NCI-H69 (cell line): Measurements from ENCODE around the gene XXYLT1.
A peak's percentile ranks its signal among the peaks of the same experiment; 100 is the strongest.

Source experiments
- DNase-seq: peaks from one replicate; lab custom pipeline; 2025; lab: John Stamatoyannopoulos, UW

The XXYLT1 gene

DNA sequence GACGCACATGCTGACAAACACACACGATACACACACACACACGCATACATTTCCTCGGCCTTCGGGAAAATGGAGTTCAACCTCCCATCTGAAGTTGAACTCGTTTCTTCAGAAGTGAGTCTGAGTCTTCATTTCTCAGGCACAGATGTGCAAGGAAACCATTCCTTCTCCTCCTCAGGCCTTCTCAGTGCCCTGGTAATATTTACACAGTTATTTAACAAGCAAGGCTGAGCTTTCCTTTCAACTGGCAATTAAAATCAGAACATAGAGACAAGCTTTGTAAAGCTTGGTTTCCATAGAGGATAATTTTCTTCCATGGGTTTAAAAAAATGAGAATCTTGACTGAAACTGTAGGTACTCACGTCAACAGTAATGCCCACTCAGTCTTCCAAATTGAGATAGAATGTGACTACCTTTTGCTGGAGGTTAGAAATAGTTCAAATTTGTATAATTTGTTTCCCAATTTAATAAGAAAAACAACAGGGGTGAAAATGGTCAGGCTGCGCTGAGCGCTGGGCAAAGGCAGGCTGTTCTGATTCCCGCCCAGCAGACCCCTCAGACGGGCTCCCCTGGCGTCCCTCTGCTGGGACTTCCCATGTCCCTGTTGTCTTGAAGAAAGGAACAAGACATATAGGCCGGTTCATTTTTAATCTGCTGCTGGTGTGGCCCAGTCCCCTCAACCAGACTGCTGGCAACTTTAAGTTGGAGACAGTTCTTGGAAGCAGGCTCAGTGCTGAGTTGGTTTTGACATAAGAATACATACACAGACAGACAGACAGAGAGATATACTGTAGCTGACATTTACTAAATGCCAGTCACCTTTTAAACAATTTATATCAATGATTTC is 174.3 kb downstream of the XXYLT1 start:
- peak; percentile 23 for DNase-seq

DNA sequence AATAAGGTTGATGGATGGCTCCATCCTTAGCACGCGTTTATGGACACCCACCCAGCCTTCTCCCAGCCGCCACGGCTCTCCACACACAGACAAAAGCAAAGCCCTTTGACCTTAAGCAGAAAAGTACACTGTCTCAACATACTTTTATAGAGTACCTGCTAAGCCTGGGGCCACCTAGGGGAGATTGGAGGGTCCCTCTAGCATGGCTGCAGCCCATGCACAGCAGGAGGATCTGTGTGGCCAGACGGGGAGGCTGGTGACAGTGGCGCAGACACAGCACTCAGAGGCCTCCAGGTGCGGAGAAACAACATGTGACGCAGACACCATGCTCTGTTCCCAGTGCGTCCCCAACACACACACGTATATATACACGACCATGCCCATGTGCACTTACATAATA is 174.9 kb downstream of the XXYLT1 start:
- no peak for DNase-seq

DNA sequence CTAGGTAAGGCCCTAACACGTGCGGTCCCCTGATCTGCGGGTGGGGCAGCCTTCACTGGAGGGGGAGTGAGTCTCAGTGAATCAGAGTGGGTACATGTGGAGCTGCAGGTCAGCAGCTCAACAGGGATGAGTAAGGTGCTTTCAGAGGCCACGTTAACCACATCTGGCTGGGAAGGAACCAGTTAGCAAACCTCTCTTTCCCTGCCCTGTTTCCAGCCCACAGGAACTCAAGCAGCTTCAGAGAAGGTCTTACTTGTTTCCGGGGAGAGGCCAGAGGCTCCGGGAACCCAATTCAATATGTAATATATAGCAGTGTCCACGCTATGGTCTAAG is 175.3 kb downstream of the XXYLT1 start:
- no peak for DNase-seq

DNA sequence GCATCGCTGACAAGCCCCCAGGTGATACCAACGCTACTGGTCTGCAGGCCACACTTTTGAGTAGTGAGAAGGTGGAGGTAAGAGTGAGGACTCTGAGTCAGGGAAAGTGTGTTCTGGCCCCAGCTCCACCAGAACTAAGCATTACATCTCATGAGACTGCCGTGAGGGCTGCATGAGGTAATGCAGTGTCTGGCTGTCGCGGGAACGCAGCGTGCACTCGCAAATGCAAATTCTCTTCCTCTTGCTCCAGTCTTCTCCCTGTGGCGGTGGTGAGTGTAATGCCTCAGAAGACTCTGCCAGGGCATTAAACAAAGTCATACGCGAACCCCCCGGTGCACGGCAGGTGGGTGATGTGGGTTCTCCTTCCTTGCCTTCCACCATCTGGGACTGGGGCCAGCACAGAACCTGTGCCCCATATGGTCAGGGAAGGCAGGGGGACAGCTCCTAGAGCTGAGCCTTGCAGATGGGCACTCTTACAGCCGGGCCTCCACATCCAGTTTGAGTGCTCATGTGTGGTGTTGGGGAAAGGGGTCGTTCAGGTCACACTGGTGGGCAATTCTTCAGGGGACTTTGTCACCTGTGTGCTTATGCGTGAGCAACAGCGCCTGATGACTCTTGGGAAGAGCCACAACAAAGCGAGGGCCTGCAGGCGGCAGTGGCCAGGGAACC is 175.8 kb downstream of the XXYLT1 start:
- peak; percentile 42 for DNase-seq

DNA sequence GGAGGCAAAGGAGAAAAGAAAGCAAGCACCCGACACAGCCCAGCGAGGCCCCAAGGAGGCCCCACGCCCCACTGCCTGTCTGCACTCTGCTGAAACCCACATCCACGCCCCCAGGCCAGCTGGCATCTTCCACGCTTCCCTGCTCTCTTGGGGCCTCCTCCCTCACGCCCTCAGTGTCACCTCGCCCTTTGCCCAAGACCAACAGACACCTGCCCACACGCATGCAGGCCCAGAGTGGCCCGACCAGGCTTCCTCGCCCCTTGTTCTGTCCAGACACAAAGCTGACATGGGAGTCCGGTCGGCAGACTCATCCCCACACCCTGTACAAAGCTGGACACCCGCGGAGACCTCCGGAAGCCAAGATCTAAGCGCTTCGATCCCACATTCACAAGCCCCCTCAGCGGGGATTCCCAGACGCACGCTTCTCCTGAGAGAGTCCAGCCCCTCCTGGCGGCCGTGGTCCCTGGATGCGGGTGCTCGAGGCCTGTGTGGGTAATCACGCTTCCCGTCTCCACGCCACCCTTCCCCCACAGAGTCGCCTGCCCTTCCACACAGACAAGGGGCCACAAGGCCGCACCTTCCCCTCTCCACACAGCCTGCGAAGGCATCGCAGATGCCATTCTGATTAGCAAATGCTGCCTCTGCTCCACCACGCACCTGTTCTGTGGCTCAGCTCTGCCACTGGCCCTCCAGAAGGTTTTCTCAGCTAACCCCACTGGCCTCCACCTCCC is 176.6 kb downstream of the XXYLT1 start:
- peak; percentile 24 for DNase-seq

DNA sequence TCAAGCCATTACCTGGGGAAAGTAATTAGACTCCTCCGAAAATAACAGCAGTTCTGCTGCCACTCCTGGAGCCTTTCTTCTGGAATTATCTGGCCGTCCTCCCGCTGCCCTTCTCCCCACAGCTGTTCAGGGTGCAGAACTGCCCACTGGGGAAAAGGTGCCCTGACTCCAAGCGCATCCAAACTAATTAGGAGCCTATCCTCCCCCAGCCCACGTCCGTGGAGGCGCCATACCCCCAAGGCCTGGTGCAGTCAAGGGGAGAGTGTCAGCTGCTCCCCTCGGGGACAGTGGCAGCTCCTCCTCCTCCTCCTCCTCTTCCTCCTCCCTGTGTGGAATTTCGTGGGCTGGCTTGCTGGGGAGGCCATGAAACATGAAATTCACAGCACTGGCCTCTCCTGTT is 177.2 kb downstream of the XXYLT1 start:
- no peak for DNase-seq

DNA sequence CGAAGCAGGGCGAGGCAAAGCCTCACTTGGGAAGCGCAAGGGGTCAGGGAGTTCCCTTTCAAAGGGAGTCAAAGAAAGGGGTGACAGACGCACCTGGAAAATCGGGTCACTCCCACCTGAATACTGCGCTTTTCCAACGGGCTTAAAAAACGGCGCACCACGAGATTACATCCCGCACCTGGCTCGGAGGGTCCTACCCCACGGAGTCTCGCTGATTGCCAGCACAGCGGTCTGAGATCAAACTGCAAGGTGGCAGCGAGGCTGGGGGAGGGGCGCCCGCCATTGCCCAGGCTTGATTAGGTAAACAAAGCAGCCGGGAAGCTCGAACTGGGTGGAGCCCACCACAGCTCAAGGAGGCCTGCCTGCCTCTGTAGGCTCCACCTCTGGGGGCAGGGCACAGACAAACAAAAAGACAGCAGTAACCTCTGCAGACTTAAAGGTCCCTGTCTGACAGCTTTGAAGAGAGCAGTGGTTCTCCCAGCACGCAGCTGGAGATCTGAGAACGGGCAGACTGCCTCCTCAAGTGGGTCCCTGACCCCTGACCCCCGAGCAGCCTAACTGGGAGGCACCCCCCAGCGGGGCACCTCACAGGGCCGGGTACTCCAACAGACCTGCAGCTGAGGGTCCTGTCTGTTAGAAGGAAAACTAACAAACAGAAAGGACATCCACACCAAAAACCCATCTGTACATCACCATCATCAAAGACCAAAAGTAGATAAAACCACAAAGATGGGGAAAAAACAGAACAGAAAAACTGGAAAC is 182.9 kb downstream of the XXYLT1 start:
- peak; percentile 63 for DNase-seq

DNA sequence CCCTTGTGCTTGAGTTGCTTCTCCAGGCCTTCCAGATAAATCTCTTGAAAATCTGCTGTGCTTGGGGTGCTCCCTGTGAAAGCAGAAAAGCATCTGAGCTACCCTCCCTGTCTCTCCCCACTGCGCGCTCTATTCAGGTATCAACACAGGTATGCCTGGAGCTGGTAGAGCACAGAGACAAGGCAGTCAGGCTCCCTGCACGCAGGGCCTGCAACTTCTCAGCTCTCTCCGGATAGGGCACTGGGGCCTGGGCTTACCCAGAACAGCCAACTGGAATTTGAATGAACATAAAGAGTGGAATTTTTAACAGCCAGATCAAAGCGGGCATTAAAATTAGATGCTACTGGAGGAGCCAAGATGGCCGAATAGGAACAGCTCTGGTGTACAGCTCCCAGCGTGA is 183.6 kb downstream of the XXYLT1 start:
- DNase-seq, result no peak

DNA sequence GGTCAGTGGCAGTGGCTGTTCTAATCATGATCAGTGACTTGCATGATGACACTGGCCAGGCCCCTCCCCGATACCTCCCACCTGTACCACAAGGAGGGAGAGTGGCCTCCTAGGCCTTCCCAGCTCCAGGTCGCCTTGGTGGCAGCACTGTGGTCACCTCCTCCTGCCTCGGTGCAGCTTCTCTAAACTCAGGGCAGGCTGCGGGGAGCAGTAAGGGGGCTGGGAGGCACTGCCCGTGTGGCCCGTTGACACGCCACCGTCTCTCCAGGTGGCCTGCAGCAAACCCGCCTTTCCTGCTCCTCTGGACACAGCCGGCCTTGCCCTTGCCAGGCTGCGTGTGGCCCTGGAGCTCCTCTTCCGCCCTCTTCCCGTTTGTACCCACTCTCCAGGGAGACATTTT is 184.1 kb downstream of the XXYLT1 start:
- no peak for DNase-seq

DNA sequence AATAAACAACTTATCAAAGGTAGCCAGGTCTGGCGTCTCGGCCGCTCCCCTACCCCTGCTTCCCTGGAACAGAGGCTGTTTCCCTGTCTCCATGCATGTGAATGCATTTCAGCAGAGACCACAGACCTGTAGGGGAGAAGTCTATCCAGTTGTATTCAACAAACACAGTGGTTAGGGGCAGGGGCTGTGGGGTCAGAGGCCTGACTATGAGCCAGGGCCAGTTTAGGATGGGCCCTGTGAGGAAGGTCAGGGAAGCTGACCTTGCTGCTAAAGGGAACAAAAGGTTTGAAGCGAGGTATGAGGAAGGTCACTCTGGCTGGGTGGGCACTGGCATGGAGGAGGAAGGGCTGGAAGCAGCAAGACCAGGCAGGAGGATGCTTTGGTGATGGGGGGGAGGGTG is 184.6 kb downstream of the XXYLT1 start:
- no peak for DNase-seq

DNA sequence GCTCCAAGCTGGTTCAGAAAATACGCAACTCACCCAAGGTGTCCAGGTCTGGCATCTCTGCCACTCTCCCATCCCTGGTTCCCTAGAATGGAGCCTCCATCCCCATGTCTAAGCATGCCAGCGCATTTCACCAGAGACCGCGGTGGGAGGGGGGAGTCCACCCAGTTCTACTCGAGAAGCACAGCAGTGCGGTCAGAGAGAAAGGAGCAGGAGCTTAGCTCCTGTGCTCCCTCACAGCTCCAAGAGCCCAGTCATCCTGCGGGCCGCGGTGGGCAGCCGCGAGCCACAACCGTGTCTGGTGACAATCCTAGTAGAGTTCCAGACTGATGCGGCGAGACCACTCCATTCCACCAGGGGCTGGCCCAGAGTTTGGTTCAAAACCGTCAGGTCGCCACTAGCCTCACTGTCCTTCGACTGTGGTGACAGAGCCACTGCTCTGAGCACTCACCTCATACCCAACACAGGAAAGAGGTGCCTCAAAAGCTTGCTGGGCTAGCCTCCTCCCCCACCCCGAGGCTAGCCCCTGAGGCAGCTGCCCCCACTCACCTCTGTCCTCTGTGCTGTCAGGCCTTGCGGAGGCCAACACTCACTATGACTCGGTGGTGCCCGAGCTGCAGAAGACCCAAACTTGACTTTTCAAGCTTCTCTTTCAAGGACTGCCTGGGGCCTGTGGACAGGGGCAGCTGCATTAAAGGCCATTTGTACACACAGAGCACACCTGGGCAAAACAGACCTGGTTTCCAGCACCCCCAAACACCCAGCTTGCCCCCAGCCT is 185.4 kb downstream of the XXYLT1 start:
- no peak for DNase-seq

DNA sequence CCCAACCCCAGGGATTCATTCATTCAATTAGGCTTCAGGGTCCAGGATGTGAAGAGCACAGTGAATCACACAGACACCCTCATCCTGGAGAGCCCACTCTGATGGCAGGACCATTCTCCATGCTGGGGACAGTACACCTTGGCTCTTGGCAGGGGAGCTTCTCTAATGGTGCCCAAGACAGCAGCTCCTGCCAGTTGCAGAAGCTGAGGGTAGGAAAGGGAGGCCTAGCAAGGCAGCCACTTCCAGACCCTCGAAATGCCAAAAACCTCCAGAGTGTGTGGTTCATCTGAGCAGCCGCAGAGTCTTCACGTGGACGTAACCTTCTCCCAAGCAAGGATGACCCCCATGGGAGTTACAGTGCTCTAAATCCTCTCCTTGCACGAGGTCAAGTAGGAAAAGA is 186.2 kb downstream of the XXYLT1 start:
- no peak for DNase-seq

DNA sequence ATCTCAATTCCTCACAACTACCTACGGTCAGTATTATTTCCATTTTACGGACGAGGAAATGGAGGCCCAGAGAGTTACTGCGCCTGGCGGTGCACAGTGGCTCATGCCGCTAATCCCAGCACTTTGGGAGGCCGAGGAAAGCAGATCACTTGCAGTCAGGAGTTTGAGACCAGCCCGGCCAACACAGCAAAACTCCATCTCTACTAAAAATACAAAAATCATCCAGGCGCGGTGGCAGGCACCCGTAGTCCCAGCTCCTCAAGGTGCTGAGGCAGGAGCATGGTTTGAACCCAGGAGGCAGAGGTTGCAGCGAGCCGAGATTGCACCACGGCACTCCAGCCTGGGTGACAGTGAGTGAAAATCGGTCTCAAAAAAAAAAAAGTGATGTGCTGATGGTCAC is 187.3 kb downstream of the XXYLT1 start:
- no peak for DNase-seq

DNA sequence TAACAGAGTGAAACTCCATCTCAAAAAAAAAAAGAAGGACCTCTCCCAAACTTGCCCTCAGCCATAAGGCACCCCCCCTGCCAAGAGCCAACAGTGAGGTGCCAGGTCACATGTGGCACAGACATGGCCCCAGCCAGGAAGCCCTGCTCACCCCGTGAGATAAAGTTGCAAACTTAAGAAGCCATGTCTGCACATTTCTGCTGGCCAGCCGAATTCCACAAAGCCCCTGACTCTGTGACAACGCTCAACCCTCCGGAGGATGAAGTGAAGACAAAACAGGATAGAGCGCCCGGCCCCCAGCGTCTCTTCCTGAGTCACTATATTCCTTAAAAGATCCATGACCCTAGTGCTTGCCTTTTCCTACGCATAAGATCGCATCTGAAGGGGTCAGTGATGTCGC is 188.1 kb downstream of the XXYLT1 start:
- no peak for DNase-seq

DNA sequence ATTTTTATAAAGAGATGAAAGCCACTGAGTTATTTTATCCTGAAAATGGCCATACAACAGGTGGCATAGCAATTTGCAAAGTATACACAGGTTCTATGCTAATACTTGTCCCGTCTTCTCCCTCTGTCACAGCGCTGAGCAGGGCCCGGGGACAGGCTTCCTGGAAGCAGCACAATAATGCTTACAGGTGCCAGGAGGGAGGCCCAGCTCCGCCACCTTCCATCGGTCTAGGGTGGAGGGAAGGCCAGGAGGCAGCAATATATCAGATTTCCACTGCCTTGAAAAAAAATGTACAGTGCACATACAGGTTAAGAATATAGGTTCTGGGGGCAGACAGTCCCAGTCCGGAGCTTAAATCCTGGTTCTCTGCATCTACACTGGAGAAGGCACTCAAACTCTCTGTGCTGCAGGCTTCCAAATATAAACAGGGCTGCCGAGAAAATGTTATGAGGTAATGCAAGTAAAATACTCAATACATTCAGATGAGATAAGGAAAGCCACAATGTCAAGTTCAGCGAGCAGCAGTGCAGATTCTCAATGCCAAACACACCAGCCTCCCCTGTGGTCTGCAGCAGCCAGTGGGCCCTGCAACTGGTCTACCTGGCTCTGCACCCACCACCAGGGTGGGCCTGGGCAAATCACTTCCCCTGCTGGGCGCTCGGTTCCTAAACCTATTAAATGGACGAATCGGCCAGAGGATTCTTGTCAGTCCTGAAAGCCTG is 189.6 kb downstream of the XXYLT1 start:
- peak; percentile 40 for DNase-seq

DNA sequence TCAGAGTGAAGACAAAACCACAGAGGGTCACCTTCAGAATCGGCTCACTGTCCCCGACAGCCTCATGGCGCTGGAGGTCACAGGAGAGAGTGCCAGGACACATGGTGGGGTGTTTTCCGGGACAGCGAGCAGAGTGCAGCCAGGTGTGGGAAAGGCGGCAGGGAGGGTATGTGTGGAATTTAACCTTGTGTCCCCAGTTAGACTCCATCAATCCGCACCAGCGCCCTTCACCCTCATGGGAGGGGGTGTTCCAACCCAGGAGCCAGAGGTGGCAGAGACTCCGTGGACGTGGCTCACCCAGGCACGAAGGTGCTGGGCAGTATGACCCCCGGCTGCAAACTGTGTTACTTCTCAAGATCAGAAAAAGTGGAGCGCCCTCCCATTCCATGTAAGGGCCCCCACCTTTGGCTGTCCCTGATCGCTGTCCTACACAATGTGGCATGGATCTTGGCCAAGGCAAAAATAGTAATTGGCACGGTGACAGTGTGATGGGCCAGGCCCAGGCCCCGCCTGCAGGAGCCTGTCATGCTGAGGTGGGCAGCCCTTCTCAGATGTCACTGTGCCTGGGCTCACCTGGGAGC is 190.3 kb downstream of the XXYLT1 start:
- DNase-seq, result peak; percentile 58

DNA sequence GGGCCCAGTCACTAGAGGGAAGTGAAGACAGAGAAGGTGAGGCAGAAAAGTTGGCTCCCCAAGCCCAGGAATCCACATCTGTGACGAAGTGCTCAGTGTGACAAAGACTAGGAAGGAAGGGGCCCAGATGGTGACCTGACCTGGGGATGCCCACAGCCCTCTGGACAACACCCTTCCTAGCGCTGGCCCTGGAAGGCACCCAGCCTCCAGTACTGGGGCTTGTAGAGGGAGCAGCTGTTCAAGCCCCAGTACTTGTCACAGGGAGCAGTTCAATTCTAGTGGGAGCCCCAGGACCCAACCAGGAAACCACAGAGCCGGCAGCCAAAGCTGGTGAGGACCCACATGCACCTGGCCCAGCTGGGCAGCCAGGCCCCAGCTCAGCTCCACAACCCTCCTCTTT is 190.8 kb downstream of the XXYLT1 start:
- DNase-seq, result no peak

DNA sequence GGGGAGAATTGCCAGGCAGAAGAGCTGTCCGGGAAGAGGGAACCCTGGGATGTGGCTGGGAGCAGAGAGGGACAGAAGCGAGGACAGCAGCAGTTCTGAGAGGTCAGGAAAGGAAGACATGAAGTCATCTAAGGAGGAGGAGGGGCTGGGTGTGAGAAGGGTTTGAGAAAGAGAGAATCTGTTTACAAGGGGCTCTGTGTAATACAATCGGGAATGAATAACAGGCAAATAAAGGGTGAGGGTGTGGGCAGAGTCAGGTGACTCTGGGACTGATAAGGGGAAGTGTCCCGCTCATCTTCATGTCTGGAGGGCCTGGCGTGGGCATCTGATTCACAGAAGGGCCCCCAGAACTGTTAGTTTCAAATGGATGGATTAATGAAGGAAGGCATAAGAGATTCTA is 191.3 kb downstream of the XXYLT1 start:
- DNase-seq, result peak; percentile 12

DNA sequence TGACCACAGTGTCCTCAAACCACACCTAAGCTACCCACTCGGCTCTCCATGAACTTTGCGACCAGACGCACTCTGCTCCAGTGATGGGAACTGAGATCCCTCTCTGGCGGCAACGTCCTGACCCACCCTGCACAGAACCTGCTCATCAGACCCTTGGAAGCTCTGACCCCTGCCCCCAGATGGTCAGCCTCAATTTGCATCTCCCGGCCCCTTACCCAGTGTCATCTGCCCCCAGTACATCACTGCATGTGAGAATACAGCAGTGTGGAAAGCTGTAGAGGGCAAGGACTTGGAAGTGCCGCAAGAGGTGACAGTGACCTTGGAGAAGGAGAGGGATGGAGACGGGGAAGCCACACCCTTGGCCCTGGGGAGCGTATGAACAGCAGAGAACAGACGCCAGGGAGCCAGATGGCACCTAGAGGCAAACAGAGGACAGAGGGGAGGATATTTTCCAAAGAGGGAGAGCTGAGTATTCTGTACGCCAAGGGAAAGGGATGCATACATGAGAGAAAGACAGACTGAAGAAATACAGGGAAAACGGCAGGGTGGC is 192.0 kb downstream of the XXYLT1 start:
- peak; percentile 41 for DNase-seq
